Glutamatergic neuron (in vitro differentiated cells): ENCODE results near the gene FNDC3B. TPM values are rescaled to one million over a fixed set of nuclear protein-coding genes. Genes with fewer than 3 reads are reported as not detected.

Experiments used
- DNase-seq: peaks from one replicate; pipeline ENCODE4 v3.0.0; 2022
- H3K27ac Mint-ChIP-seq: one replicate; pipeline ENCODE4 v1.8.0; 2020; ENCODE audit warnings: mild to moderate bottlenecking, mixed read lengths, inconsistent platforms; ENCODE audit not compliant: unreplicated experiment
- H3K27me3 Mint-ChIP-seq: one replicate; pipeline ENCODE4 v1.8.0; 2020; ENCODE audit warnings: mild to moderate bottlenecking, moderate library complexity, mixed read lengths, inconsistent platforms; ENCODE audit not compliant: unreplicated experiment
- H3K36me3 Mint-ChIP-seq: one replicate; pipeline ENCODE4 v1.8.0; 2020; ENCODE audit warnings: mild to moderate bottlenecking, mixed read lengths, inconsistent platforms; ENCODE audit not compliant: unreplicated experiment
- H3K4me1 Mint-ChIP-seq: one replicate; pipeline ENCODE4 v1.8.0; 2020; ENCODE audit warnings: mild to moderate bottlenecking, low read depth, mixed read lengths, inconsistent platforms; ENCODE audit not compliant: unreplicated experiment
- H3K4me3 Mint-ChIP-seq: one replicate; pipeline ENCODE4 v1.8.0; 2020; ENCODE audit warnings: mild to moderate bottlenecking, mixed read lengths, inconsistent platforms; ENCODE audit not compliant: unreplicated experiment
- H3K9me3 Mint-ChIP-seq: one replicate; pipeline ENCODE4 v1.8.0; 2020; ENCODE audit warnings: mild to moderate bottlenecking, moderate library complexity, mixed read lengths, inconsistent platforms; ENCODE audit not compliant: unreplicated experiment
- total RNA-seq: library from RNA; stranded (reverse); fragmentation: NEBNext Ultra II Directional; extraction: Animal tissue kit (Norgen Biotek cat#: 25700); gene quantifications from one replicate; pipeline ENCODE4 v1.2.1, GENCODE V29; 2021; ENCODE audit not compliant: unreplicated experiment
- TF ChIP-seq, protein P1 (sequence below): fragments of 200-600 bp; sonication (generic); IDR thresholded peaks from one replicate; pipeline ENCODE4 v1.5.0; 2021; ENCODE audit not compliant: partially characterized antibody, unreplicated experiment

The FNDC3B gene
- total RNA-seq, 1 donor from 2014 or later = 11.7 TPM

DNA sequence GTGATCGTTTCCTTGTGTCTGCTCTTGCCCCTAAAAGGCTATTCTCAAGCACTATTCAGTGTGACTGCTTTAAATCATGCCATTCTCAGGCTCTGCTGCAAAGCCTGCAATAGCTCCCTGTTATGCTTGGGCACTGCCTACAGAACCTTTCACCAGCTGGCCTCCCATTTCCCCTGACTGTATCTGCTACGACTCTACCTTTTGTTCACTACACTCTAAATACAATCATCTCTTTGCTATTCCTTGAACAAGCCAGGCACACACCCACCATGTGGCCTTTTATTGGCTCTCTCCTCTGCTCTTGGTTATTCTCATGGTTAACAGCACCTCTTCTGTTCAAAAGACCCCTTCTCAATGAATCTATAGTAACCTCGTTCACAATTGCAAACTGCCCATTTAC, 29.6 kb upstream of the FNDC3B start:
- no peak overlapping the region for H3K4me3 Mint-ChIP-seq
- no peaks in the 10 kb centered on the region for H3K27me3 Mint-ChIP-seq
- no peaks in the 10 kb centered on the region for H3K9me3 Mint-ChIP-seq

GRCh38 chr3:172012775-172013174, 26.6 kb upstream of the FNDC3B start:
- Mint-ChIP-seq H3K36me3 (no peaks in the 10 kb centered on the region), H3K27me3 (no peaks in the 10 kb centered on the region), H3K9me3 (no peaks in the 10 kb centered on the region), H3K4me1 (no peaks in the 10 kb centered on the region), H3K27ac (no peak overlapping the region), H3K4me3 (no peak overlapping the region)
- no peak for DNase-seq
- TF ChIP-seq, protein P1, sequence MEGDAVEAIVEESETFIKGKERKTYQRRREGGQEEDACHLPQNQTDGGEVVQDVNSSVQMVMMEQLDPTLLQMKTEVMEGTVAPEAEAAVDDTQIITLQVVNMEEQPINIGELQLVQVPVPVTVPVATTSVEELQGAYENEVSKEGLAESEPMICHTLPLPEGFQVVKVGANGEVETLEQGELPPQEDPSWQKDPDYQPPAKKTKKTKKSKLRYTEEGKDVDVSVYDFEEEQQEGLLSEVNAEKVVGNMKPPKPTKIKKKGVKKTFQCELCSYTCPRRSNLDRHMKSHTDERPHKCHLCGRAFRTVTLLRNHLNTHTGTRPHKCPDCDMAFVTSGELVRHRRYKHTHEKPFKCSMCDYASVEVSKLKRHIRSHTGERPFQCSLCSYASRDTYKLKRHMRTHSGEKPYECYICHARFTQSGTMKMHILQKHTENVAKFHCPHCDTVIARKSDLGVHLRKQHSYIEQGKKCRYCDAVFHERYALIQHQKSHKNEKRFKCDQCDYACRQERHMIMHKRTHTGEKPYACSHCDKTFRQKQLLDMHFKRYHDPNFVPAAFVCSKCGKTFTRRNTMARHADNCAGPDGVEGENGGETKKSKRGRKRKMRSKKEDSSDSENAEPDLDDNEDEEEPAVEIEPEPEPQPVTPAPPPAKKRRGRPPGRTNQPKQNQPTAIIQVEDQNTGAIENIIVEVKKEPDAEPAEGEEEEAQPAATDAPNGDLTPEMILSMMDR = no peak

More for the DNA sequence above, 29.6 kb upstream of the FNDC3B start:
- H3K36me3 Mint-ChIP-seq = no peaks in the 10 kb centered on the region
- no peak for DNase-seq
- no peak overlapping the region for H3K27ac Mint-ChIP-seq
- TF ChIP-seq, protein P1 = no peak
- no peaks in the 10 kb centered on the region for H3K4me1 Mint-ChIP-seq

DNA sequence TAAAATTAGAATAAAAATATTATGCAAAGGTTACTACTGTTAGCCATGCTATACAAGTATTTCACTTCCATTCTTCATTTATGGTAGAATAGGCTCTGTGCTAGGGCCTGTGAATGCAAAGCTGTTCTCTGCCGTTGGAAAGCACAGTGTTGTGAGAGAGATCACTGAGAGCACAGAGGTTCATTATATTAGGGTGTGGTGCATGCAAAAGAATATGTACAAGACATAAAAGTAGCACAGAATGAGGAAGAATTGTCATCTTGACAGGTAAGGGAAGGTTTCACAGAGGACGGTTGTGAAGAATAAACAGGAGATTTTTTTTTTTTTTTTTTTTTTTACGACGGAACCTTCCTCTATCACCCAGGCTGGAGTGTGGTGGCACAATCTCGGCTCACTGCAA, 25.2 kb upstream of the FNDC3B start:
- H3K4me3 Mint-ChIP-seq = no peak overlapping the region
- H3K9me3 Mint-ChIP-seq = no peaks in the 10 kb centered on the region
- H3K4me1 Mint-ChIP-seq = no peaks in the 10 kb centered on the region
- H3K27ac Mint-ChIP-seq = no peak overlapping the region
- TF ChIP-seq, protein P1 = no peak
- DNase-seq = no peak
- no peaks in the 10 kb centered on the region for H3K36me3 Mint-ChIP-seq
- no peaks in the 10 kb centered on the region for H3K27me3 Mint-ChIP-seq

- H3K4me1 Mint-ChIP-seq = no peaks in the 10 kb centered on the region
- TF ChIP-seq, protein P1 = no peak
- no peaks in the 10 kb centered on the region for H3K27me3 Mint-ChIP-seq
- no peaks in the 10 kb centered on the region for H3K9me3 Mint-ChIP-seq
- H3K27ac Mint-ChIP-seq = no peak overlapping the region
- no peak for DNase-seq
- H3K4me3 Mint-ChIP-seq = no peak overlapping the region
- no peaks in the 10 kb centered on the region for H3K36me3 Mint-ChIP-seq
Measured at GRCh38 chr3:172018364-172018763, 21.0 kb upstream of the FNDC3B start.

DNA sequence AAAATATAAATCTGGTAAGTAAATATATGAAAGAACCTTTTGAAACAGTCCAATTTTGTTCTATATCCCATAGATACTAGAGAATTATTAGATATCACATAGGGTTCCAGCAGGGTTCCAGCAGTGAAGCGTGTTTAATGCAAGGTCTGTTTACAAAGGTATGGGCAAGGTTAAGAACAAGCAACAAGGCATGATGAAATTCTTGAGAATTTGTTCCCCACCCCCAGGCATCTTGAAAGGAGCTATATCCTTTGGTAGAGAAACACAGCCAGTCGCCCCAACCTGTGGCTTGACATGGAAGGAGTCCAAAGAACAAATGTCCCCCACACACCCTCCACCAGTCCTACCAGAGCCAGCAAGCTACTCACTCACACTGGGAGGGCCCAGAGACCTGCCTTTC, 18.6 kb upstream of the FNDC3B start:
- H3K27ac Mint-ChIP-seq = no peak overlapping the region
- no peaks in the 10 kb centered on the region for H3K9me3 Mint-ChIP-seq
- no peak for DNase-seq
- no peaks in the 10 kb centered on the region for H3K27me3 Mint-ChIP-seq
- no peaks in the 10 kb centered on the region for H3K36me3 Mint-ChIP-seq
- H3K4me1 Mint-ChIP-seq = no peaks in the 10 kb centered on the region
- no peak overlapping the region for H3K4me3 Mint-ChIP-seq
- TF ChIP-seq, protein P1 = no peak
